ENCODE results near the gene HOPX.

DNA sequence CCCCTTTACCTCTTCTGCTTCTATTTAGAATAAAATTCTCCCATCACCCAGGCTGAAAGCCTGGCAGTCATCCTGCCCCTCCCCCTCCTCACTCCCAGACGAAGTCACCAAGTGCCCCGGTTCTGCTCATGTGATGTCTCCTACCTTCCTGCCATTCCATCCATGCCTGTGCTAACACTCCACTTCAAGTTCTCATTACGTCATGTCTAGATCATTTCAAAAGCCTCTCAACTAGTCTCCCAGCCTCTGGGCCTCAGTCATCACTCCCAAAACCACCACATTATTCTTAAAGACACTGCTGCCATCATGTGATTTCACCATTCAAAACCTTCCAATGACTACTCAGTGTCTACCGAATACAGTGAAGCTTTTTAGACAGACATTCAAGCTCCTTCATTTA lies 17.2 kb upstream of the HOPX start:
- TF ChIP-seq, protein P1, sequence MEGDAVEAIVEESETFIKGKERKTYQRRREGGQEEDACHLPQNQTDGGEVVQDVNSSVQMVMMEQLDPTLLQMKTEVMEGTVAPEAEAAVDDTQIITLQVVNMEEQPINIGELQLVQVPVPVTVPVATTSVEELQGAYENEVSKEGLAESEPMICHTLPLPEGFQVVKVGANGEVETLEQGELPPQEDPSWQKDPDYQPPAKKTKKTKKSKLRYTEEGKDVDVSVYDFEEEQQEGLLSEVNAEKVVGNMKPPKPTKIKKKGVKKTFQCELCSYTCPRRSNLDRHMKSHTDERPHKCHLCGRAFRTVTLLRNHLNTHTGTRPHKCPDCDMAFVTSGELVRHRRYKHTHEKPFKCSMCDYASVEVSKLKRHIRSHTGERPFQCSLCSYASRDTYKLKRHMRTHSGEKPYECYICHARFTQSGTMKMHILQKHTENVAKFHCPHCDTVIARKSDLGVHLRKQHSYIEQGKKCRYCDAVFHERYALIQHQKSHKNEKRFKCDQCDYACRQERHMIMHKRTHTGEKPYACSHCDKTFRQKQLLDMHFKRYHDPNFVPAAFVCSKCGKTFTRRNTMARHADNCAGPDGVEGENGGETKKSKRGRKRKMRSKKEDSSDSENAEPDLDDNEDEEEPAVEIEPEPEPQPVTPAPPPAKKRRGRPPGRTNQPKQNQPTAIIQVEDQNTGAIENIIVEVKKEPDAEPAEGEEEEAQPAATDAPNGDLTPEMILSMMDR (IDR thresholded peaks at IDR 0.05), result no peak
- TF ChIP-seq POLR2A (IDR thresholded peaks at IDR 0.05), result no peak

Measured in uterus (tissue), 2 donors.